ENCODE data around the gene PRDM11.

The PRDM11 gene

GRCh38 chr11:45215098-45215865 lies 68.8 kb downstream of the PRDM11 start:
- Histone ChIP-seq H4K91ac (ENCODE audit: low read length) (peak overlapping the region; percentile 47), H2BK12ac (ENCODE audit: low read length in 2 of 2) (no peak overlapping the region), H3K23ac (ENCODE audit: low read length in 2 of 2) (no peak overlapping the region), H3K9ac (ENCODE audit: low read length) (no peak overlapping the region), H3K18ac (ENCODE audit: low read depth in 1 of 2, low read length in 2 of 2) (no peak overlapping the region), H3K4ac (ENCODE audit: low read depth in 1 of 2, low read length in 2 of 2) (no peak overlapping the region), H2BK5ac (ENCODE audit: low read depth, low read length, poor library complexity, severe bottlenecking) (no peak overlapping the region), H3K4me3 (ENCODE audit: insufficient read depth in 1 of 2, low read depth in 1 of 2, low read length in 2 of 2) (no peak overlapping the region), H3K27me3 (ENCODE audit: control insufficient read depth in 1 of 2, insufficient read depth in 1 of 2, low read length in 2 of 2) (no peaks in the 10 kb centered on the region), H3K4me1 (ENCODE audit: control insufficient read depth, insufficient read depth, low read depth, low read length) (peaks cover 3% of the 10 kb centered on the region), H2AFZ (ENCODE audit: low read depth, low read length) (no peak overlapping the region), H2BK120ac (ENCODE audit: low read depth, low read length) (no peak overlapping the region), H4K8ac (ENCODE audit: low read length) (no peak overlapping the region), H3K9me3 (ENCODE audit: control insufficient read depth, low read length) (no peaks in the 10 kb centered on the region), H3K4me2 (ENCODE audit: low read length, poor library complexity, severe bottlenecking) (no peak overlapping the region), H3K14ac (ENCODE audit: low read length in 2 of 2) (no peak overlapping the region), H2AK5ac (ENCODE audit: low read length, severe bottlenecking) (no peak overlapping the region), H3K79me1 (replicated peaks; ENCODE audit: low read length, poor library complexity, severe bottlenecking) (no peaks in the 10 kb centered on the region), H2BK15ac (ENCODE audit: low read depth, poor library complexity, severe bottlenecking) (no peak overlapping the region), H3K27ac (ENCODE audit: low read length, poor library complexity, severe bottlenecking) (no peak overlapping the region), H3K36me3 (ENCODE audit: control insufficient read depth in 1 of 2, insufficient read depth in 2 of 2, low read depth in 1 of 2, low read length in 2 of 2) (peaks cover 0 to 29% of the 10 kb centered on the region in 2 experiments)
- DNase-seq: no peak
- 97% methylated on average over 4 of the region's 4 CpGs for WGBS

GRCh38 chr11:45216031-45216430 lies 69.6 kb downstream of the PRDM11 start:
- H3K14ac ChIP-seq (ENCODE audit: low read length in 2 of 2): no peak overlapping the region
- no peak overlapping the region for H3K23ac ChIP-seq (ENCODE audit: low read length in 2 of 2)
- H3K36me3 ChIP-seq (ENCODE audit: control insufficient read depth in 1 of 2, insufficient read depth in 2 of 2, low read depth in 1 of 2, low read length in 2 of 2): peaks cover 0 to 26% of the 10 kb centered on the region in 2 experiments
- H2AFZ ChIP-seq (ENCODE audit: low read depth, low read length): no peak overlapping the region
- H3K27me3 ChIP-seq (ENCODE audit: control insufficient read depth in 1 of 2, insufficient read depth in 1 of 2, low read length in 2 of 2): no peaks in the 10 kb centered on the region
- H3K4me3 ChIP-seq (ENCODE audit: insufficient read depth in 1 of 2, low read depth in 1 of 2, low read length in 2 of 2): no peak overlapping the region
- no peak for DNase-seq
- no peak overlapping the region for H3K9ac ChIP-seq (ENCODE audit: low read length)
- H3K4me1 ChIP-seq (ENCODE audit: control insufficient read depth, insufficient read depth, low read depth, low read length): peaks cover 1% of the 10 kb centered on the region
- no peak overlapping the region for H4K91ac ChIP-seq (ENCODE audit: low read length)
- H3K4ac ChIP-seq (ENCODE audit: low read depth in 1 of 2, low read length in 2 of 2): no peak overlapping the region
- H3K18ac ChIP-seq (ENCODE audit: low read depth in 1 of 2, low read length in 2 of 2): no peak overlapping the region
- WGBS: 82% methylated on average over 1 of the region's 1 CpG
- H3K79me1 ChIP-seq (replicated peaks; ENCODE audit: low read length, poor library complexity, severe bottlenecking): no peaks in the 10 kb centered on the region
- no peak overlapping the region for H2AK5ac ChIP-seq (ENCODE audit: low read length, severe bottlenecking)
- no peak overlapping the region for H2BK120ac ChIP-seq (ENCODE audit: low read depth, low read length)
- no peak overlapping the region for H3K27ac ChIP-seq (ENCODE audit: low read length, poor library complexity, severe bottlenecking)
- H3K4me2 ChIP-seq (ENCODE audit: low read length, poor library complexity, severe bottlenecking): no peak overlapping the region
- no peak overlapping the region for H4K8ac ChIP-seq (ENCODE audit: low read length)
- no peaks in the 10 kb centered on the region for H3K9me3 ChIP-seq (ENCODE audit: control insufficient read depth, low read length)
- H2BK5ac ChIP-seq (ENCODE audit: low read depth, low read length, poor library complexity, severe bottlenecking): no peak overlapping the region
- H2BK12ac ChIP-seq (ENCODE audit: low read length in 2 of 2): peak overlapping the region in 1 of 2 experiments; percentile 13
- H2BK15ac ChIP-seq (ENCODE audit: low read depth, poor library complexity, severe bottlenecking): no peak overlapping the region

- no peak overlapping the region for H3K23ac ChIP-seq (ENCODE audit: low read length in 2 of 2)
- no peak overlapping the region for H3K4me2 ChIP-seq (ENCODE audit: low read length, poor library complexity, severe bottlenecking)
- DNase-seq: no peak
- no peaks in the 10 kb centered on the region for H3K27me3 ChIP-seq (ENCODE audit: control insufficient read depth in 1 of 2, insufficient read depth in 1 of 2, low read length in 2 of 2)
- no peak overlapping the region for H2BK15ac ChIP-seq (ENCODE audit: low read depth, poor library complexity, severe bottlenecking)
- no peak overlapping the region for H3K9ac ChIP-seq (ENCODE audit: low read length)
- no peak overlapping the region for H2BK5ac ChIP-seq (ENCODE audit: low read depth, low read length, poor library complexity, severe bottlenecking)
- 92% methylated on average over 2 of the region's 2 CpGs for WGBS
- H3K14ac ChIP-seq (ENCODE audit: low read length in 2 of 2): no peak overlapping the region
- no peak overlapping the region for H2BK12ac ChIP-seq (ENCODE audit: low read length in 2 of 2)
- no peak overlapping the region for H3K18ac ChIP-seq (ENCODE audit: low read depth in 1 of 2, low read length in 2 of 2)
- no peak overlapping the region for H4K8ac ChIP-seq (ENCODE audit: low read length)
- H2BK120ac ChIP-seq (ENCODE audit: low read depth, low read length): no peak overlapping the region
- H4K91ac ChIP-seq (ENCODE audit: low read length): no peak overlapping the region
- no peak overlapping the region for H3K4me3 ChIP-seq (ENCODE audit: insufficient read depth in 1 of 2, low read depth in 1 of 2, low read length in 2 of 2)
- H2AK5ac ChIP-seq (ENCODE audit: low read length, severe bottlenecking): no peak overlapping the region
- peaks cover 1% of the 10 kb centered on the region for H3K4me1 ChIP-seq (ENCODE audit: control insufficient read depth, insufficient read depth, low read depth, low read length)
- no peaks in the 10 kb centered on the region for H3K79me1 ChIP-seq (replicated peaks; ENCODE audit: low read length, poor library complexity, severe bottlenecking)
- H2AFZ ChIP-seq (ENCODE audit: low read depth, low read length): no peak overlapping the region
- no peaks in the 10 kb centered on the region for H3K9me3 ChIP-seq (ENCODE audit: control insufficient read depth, low read length)
- H3K4ac ChIP-seq (ENCODE audit: low read depth in 1 of 2, low read length in 2 of 2): no peak overlapping the region
- no peak overlapping the region for H3K27ac ChIP-seq (ENCODE audit: low read length, poor library complexity, severe bottlenecking)
- H3K36me3 ChIP-seq (ENCODE audit: control insufficient read depth in 1 of 2, insufficient read depth in 2 of 2, low read depth in 1 of 2, low read length in 2 of 2): peaks cover 0 to 22% of the 10 kb centered on the region in 2 experiments
These were observed 70.5 kb downstream of the PRDM11 start for GRCh38 chr11:45216901-45217300.

- no peak overlapping the region for H2BK12ac ChIP-seq (ENCODE audit: low read length in 2 of 2)
- H3K4me2 ChIP-seq (ENCODE audit: low read length, poor library complexity, severe bottlenecking): no peak overlapping the region
- peaks cover 0 to 14% of the 10 kb centered on the region in 2 experiments for H3K36me3 ChIP-seq (ENCODE audit: control insufficient read depth in 1 of 2, insufficient read depth in 2 of 2, low read depth in 1 of 2, low read length in 2 of 2)
- H3K27ac ChIP-seq (ENCODE audit: low read length, poor library complexity, severe bottlenecking): no peak overlapping the region
- H3K79me1 ChIP-seq (replicated peaks; ENCODE audit: low read length, poor library complexity, severe bottlenecking): no peaks in the 10 kb centered on the region
- 100% methylated on average over 1 of the region's 2 CpGs for WGBS
- H3K9me3 ChIP-seq (ENCODE audit: control insufficient read depth, low read length): no peaks in the 10 kb centered on the region
- no peak overlapping the region for H2BK15ac ChIP-seq (ENCODE audit: low read depth, poor library complexity, severe bottlenecking)
- H2BK5ac ChIP-seq (ENCODE audit: low read depth, low read length, poor library complexity, severe bottlenecking): no peak overlapping the region
- no peak overlapping the region for H3K18ac ChIP-seq (ENCODE audit: low read depth in 1 of 2, low read length in 2 of 2)
- H3K4me3 ChIP-seq (ENCODE audit: insufficient read depth in 1 of 2, low read depth in 1 of 2, low read length in 2 of 2): no peak overlapping the region
- H3K14ac ChIP-seq (ENCODE audit: low read length in 2 of 2): no peak overlapping the region
- no peak overlapping the region for H2BK120ac ChIP-seq (ENCODE audit: low read depth, low read length)
- no peak overlapping the region for H3K4ac ChIP-seq (ENCODE audit: low read depth in 1 of 2, low read length in 2 of 2)
- DNase-seq: no peak
- no peak overlapping the region for H2AK5ac ChIP-seq (ENCODE audit: low read length, severe bottlenecking)
- no peak overlapping the region for H3K9ac ChIP-seq (ENCODE audit: low read length)
- no peak overlapping the region for H2AFZ ChIP-seq (ENCODE audit: low read depth, low read length)
- no peaks in the 10 kb centered on the region for H3K4me1 ChIP-seq (ENCODE audit: control insufficient read depth, insufficient read depth, low read depth, low read length)
- no peaks in the 10 kb centered on the region for H3K27me3 ChIP-seq (ENCODE audit: control insufficient read depth in 1 of 2, insufficient read depth in 1 of 2, low read length in 2 of 2)
- no peak overlapping the region for H4K8ac ChIP-seq (ENCODE audit: low read length)
- H3K23ac ChIP-seq (ENCODE audit: low read length in 2 of 2): no peak overlapping the region
- no peak overlapping the region for H4K91ac ChIP-seq (ENCODE audit: low read length)
These were observed 71.6 kb downstream of the PRDM11 start for GRCh38 chr11:45217991-45218390.
